Measurements from ENCODE around the gene SFT2D3.

SFT2D3 gene

DNA sequence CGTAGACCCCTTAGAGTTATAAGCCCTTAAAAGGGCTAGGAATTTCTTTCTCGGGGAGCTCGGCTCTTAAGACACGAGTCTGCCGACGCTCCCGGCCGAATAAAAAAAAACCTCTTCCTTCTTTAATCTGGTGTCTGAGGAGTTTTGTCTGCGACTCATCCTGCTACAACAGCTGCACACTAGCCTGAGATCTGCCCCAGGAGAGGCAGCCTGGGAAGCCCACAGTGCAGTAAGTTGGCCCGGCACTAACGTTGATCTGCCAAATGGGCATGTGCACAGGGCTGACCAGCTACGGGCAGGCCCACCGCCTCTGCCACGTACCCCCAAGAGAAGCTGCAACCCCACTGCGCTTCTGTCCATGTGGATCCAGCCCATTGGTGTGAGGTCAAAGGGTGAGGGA, 17.5 kb upstream of the SFT2D3 start:
- DNase-seq: no peak

GRCh38 chr2:127685410-127686080, 15.8 kb upstream of the SFT2D3 start:
- no peak for DNase-seq

DNA sequence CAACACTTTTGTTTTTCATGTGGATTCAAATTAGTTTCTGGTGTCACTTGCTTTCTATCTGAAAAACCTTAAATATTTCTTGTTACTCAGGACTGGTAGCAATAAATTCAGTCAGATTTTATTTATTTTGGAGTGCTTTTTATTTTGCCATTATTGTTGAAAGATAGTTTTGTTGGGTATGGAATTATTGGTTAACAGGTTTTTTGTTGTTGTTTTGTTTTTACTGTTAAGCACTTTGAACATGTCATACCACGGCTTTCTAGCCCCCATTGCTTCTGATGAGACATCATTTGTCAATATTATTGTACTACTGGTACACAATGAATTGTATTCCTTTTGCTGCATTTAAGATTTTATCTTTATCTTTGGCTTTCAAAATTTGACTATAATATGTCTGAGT, 12.9 kb upstream of the SFT2D3 start:
- DNase-seq: no peak

DNA sequence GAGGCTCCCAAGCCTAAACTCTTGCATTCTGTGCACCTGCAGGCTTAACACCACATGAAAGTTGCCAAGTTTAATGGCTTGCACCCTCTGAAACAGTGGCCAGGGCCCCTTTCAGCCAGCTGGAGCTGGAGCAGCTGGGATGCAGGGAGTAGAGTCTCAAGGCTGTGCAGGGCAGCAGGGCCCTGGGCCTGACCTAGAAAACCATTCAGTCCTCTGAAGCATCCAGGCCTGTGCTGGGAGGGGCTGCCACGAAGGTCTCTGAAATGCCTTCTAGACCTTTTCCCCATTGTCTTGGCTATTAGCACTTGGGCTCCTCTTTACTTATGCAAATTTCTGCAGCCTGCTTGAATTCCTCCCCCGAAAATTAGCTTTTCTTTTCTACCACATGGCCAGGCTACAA, 10.6 kb upstream of the SFT2D3 start:
- DNase-seq: no peak

DNA sequence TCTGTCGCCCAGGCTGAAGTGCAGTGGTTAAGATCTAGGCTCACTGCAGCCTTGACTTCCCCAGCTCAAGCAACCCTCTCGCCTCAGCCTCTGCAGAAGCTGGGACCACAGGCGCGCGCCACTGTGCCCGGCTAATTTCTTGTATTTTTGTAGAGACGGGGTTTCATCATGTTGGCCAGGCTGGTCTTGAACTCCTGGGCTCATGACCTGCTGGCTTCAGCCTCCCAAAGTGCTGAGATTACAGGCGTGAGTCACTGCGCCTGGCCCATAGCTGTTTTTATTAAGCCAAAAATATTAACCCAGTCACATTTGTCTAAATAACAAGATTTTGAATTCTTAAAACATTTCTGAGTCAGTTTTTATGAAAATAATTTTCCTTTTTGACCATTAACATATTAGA, 6.3 kb upstream of the SFT2D3 start:
- DNase-seq: no peak

DNA sequence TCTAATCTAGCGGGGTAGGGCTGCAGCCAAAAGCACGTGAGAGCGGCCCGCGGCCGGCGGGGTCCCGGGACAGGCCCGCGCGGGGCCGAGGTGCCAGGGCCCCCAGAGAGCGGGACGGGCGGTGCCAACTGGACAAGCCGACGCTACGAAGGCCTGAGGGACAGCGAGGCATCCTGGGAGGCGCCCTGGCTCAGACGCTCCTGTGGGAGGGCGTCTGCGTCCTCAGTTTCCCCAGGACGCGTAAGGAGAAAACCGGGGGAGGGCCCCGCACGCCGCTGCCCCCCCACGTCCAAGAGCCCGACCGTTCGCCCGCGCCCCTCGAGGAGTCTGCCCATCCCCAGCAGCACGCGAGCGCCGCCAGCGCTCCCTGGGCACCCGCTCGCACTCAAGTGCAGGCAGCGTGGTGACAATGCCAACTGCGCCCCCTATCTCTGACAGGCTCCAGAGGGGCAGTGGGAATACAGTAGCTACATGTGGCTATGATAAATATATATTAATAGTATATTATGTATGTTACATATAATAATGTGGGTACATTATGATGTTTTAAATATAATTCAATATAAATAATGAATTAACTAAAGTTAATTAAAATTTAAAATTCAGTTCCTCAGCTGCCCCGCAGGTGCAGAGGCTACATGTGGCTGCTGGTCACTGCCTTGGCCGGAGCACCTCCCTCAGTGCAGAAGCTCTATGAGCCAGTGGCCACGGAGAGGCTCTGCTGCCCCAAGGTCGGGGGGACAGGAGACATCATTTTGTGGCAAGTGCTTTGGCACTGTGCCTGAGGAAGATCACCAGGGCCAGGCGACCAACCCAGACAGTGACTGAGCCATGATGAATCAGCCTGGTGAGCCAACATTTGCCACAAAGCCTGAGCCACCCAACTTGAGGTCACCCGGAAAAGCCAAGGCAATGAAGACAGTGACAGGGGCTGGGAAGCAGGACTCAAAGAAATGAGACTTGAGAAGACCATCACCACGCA, 5.5 kb upstream of the SFT2D3 start:
- no peak for DNase-seq

GRCh38 chr2:127697482-127698180, 3.7 kb upstream of the SFT2D3 start:
- DNase-seq: no peak

DNA sequence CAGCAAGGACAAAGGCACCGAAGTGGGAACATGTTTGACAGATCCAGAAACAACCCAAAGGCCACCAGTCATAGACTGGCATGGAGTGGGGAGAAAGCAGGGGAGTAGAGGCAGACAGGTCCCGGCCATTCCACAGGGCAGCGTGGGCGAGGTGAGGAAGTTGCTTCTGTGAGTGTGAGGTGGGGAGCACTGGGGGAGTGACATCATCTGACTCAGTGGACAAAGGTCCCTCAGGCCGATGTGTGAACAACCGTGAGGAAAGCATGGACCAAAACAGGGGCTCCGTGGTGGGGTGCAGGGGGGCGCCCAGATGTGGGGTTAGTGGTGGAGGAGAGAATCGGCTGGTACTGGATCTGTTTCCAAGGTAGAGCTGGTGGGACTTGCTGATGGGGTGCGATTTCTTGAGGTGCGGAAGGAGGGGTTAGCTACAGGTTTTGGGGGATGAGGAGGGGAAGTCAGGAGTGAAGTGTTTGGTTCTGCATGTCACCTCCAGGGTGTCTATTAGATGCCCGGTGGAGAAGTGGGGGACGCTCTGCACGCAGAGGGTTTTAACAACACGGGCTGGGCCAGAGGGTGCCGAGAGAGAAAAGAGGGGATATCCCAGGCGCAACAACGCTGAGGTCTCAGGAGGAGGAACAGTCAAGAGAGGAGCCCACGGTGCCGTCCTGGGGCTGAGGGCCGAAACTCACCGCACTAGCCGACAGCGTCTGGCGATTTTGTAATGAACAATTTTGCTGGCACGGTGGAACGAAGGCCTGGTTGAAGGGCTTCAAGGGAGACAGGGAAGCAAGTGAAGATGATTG, 2.5 kb upstream of the SFT2D3 start:
- no peak for DNase-seq

DNA sequence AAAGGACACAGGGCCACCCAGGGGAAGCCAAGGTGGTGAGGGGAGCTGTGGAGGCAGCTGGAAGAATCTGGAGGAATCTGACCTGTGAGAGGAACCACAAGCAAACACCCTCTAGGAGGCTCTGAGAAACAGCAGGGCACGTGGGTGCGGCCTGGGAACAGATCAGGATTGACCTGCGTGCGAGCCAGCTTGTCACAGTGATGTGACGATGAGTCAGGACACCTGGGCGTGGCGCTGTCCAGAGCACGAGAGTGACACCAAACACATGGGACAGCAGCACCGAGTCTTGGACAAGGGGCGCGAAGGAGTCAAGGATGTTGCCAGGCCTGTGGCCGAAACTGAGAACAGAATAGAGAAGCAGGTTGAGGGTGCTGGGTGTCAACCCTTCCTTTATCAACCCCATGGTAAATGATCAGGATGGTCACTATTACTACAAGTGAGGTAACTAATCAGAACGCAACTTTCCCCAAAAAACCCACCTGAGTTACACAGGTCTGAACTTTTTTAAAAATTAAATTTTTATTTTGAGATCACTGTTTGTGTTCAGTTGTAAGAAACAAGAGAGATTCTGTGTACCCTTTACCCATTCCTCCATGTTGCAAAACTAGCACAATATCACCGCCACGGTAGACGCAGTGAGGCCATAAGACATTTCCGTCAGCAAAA, 637 bp upstream of the SFT2D3 start:
- no peak for DNase-seq

DNA sequence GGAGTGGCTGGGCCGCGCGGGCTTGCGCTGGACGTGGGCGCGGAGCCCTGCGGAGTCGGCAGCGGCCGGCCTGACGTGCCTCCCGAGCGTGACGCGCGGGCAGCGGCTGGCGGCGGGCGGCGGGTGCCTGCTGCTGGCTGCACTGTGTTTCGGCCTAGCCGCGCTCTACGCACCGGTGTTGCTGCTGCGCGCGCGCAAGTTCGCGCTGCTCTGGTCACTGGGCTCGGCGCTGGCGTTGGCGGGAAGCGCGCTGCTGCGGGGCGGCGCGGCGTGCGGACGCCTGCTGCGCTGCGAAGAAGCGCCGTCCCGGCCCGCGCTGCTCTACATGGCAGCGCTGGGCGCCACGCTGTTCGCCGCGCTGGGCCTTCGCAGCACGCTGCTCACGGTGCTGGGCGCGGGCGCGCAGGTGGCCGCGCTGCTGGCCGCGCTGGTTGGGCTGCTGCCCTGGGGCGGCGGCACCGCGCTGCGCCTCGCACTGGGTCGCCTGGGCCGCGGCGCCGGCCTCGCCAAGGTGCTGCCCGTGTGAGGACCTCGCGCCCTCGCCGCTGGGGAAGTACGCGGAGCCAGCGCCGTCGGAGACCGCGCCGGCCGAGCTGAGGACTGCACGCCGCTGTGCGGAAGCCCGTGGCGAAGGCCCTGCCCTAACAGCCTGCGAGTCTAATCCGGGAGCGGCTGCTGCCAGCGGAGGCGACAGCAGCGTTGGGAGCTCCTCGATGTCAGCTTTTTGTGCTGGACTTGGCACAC, 526 bp downstream of the SFT2D3 start:
- DNase-seq: peak; percentile 44

- DNase-seq: no peak
These were observed 1.2 kb downstream of the SFT2D3 start for GRCh38 chr2:127702395-127703009.

DNA sequence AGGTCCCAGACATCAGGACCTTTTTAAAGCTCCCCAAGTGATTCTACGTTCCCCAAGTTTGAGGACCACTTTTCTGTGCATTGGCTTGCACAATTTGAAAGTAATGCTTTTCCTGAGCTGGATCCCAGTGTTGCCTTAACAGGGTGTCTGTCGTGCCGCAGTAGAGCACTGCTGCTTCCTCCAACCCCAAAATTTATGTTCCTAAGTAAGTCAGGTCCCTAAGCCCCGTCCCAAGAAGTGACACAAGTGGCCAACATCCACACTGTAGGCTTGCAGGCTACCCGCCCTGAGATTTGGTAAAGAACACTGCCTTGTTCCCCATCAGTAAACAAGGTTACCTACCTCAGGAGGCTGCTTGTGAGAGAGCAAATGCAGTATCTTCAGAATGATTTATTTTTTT, 2.0 kb downstream of the SFT2D3 start:
- DNase-seq: no peak

GRCh38 chr2:127704641-127705390, 3.5 kb downstream of the SFT2D3 start:
- DNase-seq: no peak

GRCh38 chr2:127705391-127706065, 4.2 kb downstream of the SFT2D3 start:
- no peak for DNase-seq

DNA sequence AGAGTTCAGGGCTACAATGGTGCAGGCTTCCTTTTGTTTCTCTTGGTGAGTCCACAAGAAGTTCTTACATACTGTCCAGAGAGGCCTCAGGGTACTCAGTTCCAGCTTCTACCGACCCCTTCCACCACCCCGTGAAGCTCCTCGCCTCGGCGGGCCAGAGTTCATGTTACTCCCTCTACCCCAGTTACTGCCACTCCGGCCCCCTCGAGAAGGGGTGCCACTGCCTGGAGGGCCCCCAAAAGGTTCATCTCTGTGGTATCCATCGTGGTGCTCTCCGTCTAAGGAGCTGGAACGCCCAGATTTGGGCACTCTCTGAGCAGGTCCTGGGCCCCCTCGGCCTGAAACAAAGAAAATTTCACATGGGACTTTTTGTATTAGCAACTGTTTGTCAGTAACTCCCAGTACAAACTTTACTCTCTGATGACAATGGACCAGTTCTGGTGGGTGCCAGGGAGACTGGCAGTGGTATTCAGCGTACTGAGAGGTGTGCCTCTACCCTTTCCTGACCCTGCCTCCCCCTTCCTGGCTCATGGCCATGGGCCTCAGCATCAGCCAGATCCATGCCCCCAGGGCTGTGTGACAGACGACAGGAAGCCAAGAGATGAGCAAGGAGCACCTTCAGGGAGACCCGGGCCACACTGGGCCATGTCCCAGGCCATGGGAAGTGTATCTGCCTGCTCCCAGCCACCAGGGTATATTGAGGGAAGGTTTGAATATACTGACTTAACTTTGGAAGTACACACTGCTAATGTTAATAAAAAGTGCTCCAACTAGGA, 5.1 kb downstream of the SFT2D3 start:
- DNase-seq: no peak

- DNase-seq: no peak
These were observed 6.8 kb downstream of the SFT2D3 start for GRCh38 chr2:127707890-127708648.

DNA sequence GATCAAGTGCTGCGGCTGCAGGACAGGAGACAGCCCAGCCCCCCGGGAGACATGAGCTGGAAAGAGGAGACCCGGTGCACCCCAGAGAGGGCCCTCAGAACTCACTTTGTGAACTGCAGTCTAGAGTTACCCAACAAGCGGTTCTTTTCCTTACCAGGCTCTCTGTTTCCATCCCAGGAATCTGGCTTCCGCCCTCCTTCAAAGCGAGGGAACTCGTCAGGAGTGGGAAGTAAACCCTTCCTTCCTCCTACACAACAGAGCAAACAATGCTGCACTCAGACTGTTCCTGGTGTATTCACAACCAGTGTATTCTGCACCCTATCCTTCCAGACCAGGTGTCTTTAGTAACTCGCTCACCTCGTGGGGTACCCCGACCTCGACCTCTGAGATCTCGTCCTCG, 8.0 kb downstream of the SFT2D3 start:
- DNase-seq: no peak

DNA sequence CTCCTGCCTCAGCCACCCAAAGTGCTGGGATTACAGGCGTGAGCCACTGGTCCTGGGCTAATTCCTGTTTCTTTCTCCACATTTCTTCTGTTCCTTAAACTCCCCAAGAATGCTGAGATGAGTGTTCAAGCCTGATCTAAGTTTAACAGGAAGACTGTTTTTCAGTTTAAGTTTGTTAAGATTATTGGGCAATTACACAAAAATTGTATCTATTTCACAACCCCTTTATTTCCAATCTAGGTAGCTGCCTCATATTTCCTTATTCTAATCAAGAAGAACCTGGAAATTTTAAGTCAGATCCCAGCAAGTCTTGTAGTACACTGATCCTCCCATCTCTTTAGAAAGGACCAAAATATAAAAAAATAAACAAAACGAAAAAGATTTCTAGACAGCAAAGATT, 11.7 kb downstream of the SFT2D3 start:
- no peak for DNase-seq

All from NCI-H2029 (cell line).